NOMO-1 treated with dmso at 0.1 percent for 144 hours (cell line): ENCODE measurements around the gene ZSCAN1.

Experiments used
- DNase-seq: peaks from one replicate; lab custom pipeline; 2025; ENCODE audit not compliant: unreplicated experiment; lab: John Stamatoyannopoulos, UW

ZSCAN1 gene

GRCh38 chr19:58083021-58083420, 49.2 kb downstream of the ZSCAN1 start:
- DNase-seq, result no peak

DNA sequence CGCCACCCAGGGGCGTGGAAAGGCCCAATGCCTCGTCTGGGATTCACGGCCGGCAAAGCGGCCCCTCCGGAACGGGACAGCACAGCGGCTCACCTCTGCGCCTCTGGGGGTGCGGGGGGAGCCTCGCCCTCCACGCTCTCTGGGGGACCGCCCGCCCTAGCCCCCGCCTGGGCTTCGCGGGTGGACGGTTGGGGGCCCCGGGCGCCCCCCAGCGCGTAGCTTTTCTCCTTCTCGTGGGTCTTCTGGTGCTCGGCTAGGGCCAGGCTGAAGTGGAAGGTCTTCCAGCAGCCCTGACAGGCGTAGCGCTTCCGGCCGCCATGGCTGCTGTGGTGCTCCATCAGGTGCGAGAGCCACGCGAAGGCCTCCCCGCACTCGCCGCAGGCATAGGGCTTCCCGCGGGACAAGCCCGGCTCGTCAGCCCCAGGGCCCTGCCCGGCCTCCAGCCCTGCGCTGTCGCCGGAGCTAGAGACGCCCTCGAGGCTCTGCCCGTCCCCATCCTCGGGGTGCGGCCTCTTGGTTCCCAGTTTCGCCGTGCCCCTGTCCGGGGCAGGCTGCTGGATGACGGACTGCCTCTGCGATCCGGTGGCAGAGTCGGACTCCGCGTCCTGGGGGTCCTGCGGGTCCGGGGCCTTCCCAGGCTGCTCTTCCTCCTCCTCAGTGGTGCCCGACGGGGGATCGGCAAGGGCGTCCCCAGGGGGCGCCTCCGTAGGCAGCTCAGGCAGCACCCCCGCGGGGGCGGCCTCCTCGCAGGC, 50.9 kb downstream of the ZSCAN1 start:
- DNase-seq, result no peak

DNA sequence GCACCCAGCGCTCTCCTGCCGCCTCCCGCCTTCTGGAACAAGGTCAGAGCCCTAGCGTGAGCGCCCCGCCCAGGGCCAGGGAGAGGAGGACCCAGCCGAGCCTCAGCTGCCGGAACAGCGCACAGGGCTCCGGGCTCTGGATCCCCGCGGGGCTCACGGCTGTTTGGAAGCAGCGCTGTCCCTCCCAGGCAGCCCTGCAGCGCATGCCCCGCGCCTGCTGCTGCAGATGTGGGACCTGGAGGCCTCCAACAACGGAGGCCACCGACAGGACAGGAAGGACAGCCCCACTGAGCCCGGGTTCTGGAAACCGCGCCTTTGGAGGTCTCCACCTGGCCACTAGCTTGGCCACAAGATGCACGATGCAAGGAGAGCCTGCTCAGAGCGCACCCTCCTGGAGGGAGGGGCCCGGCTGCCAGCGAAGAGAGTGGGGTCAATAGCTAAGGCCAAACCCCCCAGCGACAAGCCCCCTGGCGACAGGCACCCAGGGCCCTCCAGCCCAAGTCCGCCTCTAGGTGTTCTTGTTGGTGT, 51.6 kb downstream of the ZSCAN1 start:
- DNase-seq, result no peak

DNA sequence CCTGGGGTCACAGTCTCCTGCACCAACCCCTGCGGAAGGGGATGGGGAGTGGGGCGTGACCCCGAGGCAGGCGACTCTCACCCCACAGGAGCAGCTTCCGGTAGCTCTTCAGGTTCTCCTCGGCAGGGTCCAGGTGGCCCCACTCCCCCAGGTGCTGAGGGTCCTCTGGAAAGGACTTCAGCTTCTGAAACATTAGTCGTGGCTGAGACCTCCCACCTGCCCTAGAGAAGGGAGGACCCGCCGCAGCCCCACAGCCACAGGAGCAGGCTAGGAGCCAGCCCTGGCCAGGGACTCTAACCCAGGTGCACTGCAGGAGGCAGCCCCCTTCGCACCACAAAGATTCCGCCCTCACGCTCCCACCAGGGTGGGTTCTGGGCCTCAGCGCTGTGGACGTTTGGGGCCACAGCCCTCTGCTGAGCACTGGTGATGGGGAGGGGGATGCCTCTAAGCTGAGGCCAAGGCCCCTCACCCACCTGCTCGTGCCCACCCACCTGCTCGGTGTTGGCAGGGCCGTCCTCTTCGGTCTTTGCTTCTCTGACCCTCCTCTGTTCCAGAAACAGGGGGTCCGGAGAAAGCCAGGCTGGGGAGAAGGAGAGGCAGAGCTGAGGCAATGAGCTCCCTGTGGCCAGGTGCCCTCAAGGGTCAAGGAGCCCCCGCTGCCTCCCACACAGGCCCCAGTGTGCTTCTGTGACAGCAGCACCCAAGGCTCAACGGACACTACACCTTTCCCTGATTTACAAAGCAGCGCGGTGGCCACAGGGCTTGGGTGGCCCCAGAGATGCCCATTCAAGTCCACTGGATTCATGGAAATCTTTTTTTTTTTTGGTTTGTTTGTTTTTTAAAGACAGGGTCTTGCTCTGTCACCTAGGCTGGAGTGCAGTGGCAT, 53.2 kb downstream of the ZSCAN1 start:
- no peak for DNase-seq

- DNase-seq, result no peak
These were observed 54.8 kb downstream of the ZSCAN1 start for GRCh38 chr19:58088521-58089052.

DNA sequence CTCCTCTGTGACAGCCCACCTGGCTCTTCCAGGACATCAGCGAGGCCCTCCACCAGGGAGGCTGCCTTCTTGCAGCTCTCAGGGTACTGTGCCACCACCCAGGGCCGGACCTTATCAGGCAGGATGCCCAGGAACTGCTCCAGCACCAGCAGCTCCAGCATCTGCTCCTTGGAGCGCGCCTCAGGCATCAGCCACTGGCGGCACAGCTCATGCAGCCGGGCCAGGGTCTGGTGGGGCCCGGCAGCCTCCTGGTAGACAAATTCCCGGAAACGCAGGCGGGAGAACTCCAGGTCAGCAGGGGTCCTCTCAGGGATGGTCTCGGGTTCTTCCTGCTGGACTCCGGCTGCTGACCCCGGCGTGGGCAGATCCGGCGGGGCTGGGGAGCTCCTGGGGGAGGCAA, 56.0 kb downstream of the ZSCAN1 start:
- no peak for DNase-seq

GRCh38 chr19:58091251-58091995, 57.6 kb downstream of the ZSCAN1 start:
- DNase-seq, result no peak

DNA sequence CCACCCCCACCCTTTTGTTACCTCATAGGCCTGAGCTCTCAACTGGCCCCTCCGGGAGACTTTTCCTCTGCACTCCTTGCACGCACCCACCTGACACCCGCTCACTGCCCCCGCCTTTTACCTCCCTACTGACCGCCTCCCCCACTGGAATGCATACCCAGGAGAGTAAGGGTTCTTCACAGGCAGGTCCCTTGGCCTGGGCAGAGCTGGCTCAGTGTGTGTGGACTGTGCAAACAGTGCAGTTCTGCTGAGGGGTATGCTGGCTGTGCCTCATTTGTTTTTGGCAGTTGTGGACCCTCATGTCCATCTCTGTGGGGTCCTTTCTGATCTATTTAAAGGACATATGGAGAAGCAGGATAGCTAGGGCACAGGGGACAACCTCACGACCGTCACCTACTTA, 59.2 kb downstream of the ZSCAN1 start:
- DNase-seq, result no peak

- no peak for DNase-seq
These were observed 61.5 kb downstream of the ZSCAN1 start for GRCh38 chr19:58095328-58095727.

- DNase-seq, result no peak
These were observed 63.1 kb downstream of the ZSCAN1 start for GRCh38 chr19:58096884-58097283.

GRCh38 chr19:58097349-58097748, 63.5 kb downstream of the ZSCAN1 start:
- no peak for DNase-seq

GRCh38 chr19:58097781-58098681, 64.2 kb downstream of the ZSCAN1 start, which contains the start of gene ZSCAN18:
Gene ZSCAN18, minus strand, starts transcription at chr19:58098231. Its CDS starts 7,964 bp downstream, at chr19:58090267.
- no peak for DNase-seq

DNA sequence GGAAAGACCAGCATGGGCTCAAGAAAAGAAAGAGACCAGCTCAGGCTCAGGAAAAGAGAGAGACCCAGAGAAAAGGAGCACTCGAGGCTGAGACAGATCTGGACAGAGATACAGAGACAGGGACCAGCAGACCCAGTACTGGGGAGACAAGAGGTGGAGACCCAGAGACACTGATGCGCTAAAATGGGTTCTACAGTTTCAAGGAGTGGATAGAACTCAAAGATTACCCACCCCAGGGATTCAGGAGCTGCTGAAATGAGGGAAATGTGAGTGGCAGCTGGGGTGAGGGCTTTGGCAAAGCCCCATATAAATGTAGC, 64.8 kb downstream of the ZSCAN1 start:
- DNase-seq, result no peak
